K562 (cell line): ENCODE results near the gene GRHL3. TPM values are rescaled to one million over a fixed set of nuclear protein-coding genes. Genes with fewer than 3 reads are reported as not detected.
A peak's percentile ranks its signal among the peaks of the same experiment; 100 is the strongest.

Source experiments
- ATAC-seq: fragments of 200-7000 bp; cut with Tn5 transposase; 3 replicates; pipeline ENCODE4 v1.9.1; 2020; ENCODE audit warnings: moderate library complexity
- BruUV-seq: library from RNA; stranded (reverse); fragments of 400-500 nt; replicated peaks from 2 replicates; lab custom pipeline; 2021; lab: Mats Ljungman, UMichigan
- CTCF ChIA-PET: fragments of 300-600 bp; formaldehyde crosslinking; extraction: SDS; loops from one replicate; lab custom pipeline; 2021; ENCODE audit warnings: low intra/inter-chr PET ratio; lab: Yijun Ruan, JAX
- POLR2A ChIA-PET: fragments of 300-600, 350-650 bp; sonication (Branson Sonifier 250); formaldehyde crosslinking; extraction: SDS; loops from one replicate; lab custom pipeline; 2021; ENCODE audit warnings: antibody characterized with exemption, inconsistent platforms; lab: Yijun Ruan, JAX
- DNase-seq, 4 experiments: peaks; one replicate each; pipeline versions ENCODE4 v3.0.0 to v3.0.0-alpha.2; 2011 to 2018; ENCODE audit warnings: low spot score in 3 of 4, mixed read lengths in 3 of 4; ENCODE audit errors: extremely low read depth in 1 of 4
- FAIRE-seq: peaks from 2 replicates; lab custom pipeline; 2011; peaks lifted over from hg19 to GRCh38; lab: Jason Lieb, UNC
- H2AFZ ChIP-seq: 2 replicates; pipeline ENCODE4 v1.6.0; 2011; ENCODE audit warnings: low read depth, low read length, control low read depth, inconsistent platforms
- H3K27ac ChIP-seq: fragments of 200-600 bp; 3 replicates; pipeline ENCODE4 v1.8.0; 2011; ENCODE audit warnings: low read depth, mild to moderate bottlenecking, control low read depth, inconsistent platforms, low read length, moderate library complexity, mixed read lengths; ENCODE audit errors: extremely low read depth
- H3K27me3 ChIP-seq, 2 experiments: fragments of 300-600 bp in 1 of 2; 2 replicates in 1 of 2; 3 replicates in 1 of 2; pipeline versions ENCODE4 v1.6.0 to v1.8.0; 2011; ENCODE audit warnings: inconsistent platforms in 2 of 2, low read length in 2 of 2, mild to moderate bottlenecking in 1 of 2, mixed read lengths in 1 of 2, moderate library complexity in 1 of 2; ENCODE audit not compliant: control insufficient read depth in 2 of 2, insufficient read depth in 2 of 2
- H3K36me3 ChIP-seq: fragments of 300-600 bp; 3 replicates; pipeline ENCODE4 v1.8.0; 2011; ENCODE audit warnings: mild to moderate bottlenecking, low read length, inconsistent platforms; ENCODE audit not compliant: control insufficient read depth, insufficient read depth
- H3K4me1 ChIP-seq, 2 experiments: fragments of 200-600 bp in 1 of 2; replicated peaks in 1 of 2; 2 replicates in 1 of 2; 3 replicates in 1 of 2; pipeline versions ENCODE4 v1.5.1 to v1.8.0; 2011; ENCODE audit warnings: inconsistent platforms in 2 of 2, low read length in 2 of 2, mild to moderate bottlenecking in 1 of 2, mixed read lengths in 1 of 2, moderate library complexity in 1 of 2; ENCODE audit not compliant: control insufficient read depth in 2 of 2, insufficient read depth in 2 of 2
- H3K4me2 ChIP-seq: 2 replicates; pipeline ENCODE4 v1.6.1; 2011; ENCODE audit warnings: low read length, control low read depth, inconsistent platforms, mixed read lengths; ENCODE audit not compliant: insufficient read depth
- H3K4me3 ChIP-seq: fragments of 200-600 bp; sonication (generic), shearing (Covaris generic); 2 replicates; pipeline ENCODE4 v1.5.1; 2016; ENCODE audit warnings: control low read depth, inconsistent platforms
- H3K79me2 ChIP-seq: fragments of 200-600 bp; 3 replicates; pipeline ENCODE4 v1.8.0; 2011; ENCODE audit warnings: low read length, inconsistent platforms; ENCODE audit not compliant: control insufficient read depth, insufficient read depth
- H3K9ac ChIP-seq, 2 experiments: 2 replicates each; pipeline versions ENCODE4 v1.6.0 to v1.6.1; 2011; ENCODE audit warnings: low read depth in 2 of 2, low read length in 2 of 2, control low read depth in 1 of 2, inconsistent platforms in 1 of 2, mild to moderate bottlenecking in 1 of 2, mixed read lengths in 1 of 2; ENCODE audit not compliant: insufficient read depth in 1 of 2
- H3K9me1 ChIP-seq: one replicate; pipeline ENCODE4 v1.6.0; 2011; ENCODE audit warnings: inconsistent platforms, mild to moderate bottlenecking, low read length, moderate library complexity; ENCODE audit not compliant: control insufficient read depth, insufficient read depth
- H3K9me3 ChIP-seq: replicated peaks from 2 replicates; pipeline ENCODE4 v1.5.1; 2011; ENCODE audit warnings: low read depth, low read length, inconsistent platforms; ENCODE audit not compliant: control insufficient read depth, insufficient read depth
- H4K20me1 ChIP-seq: replicated peaks from 2 replicates; pipeline ENCODE4 v1.6.1; 2011; ENCODE audit warnings: low read length, inconsistent platforms, mixed read lengths; ENCODE audit not compliant: control insufficient read depth, insufficient read depth
- BDP1 ChIP-seq: IDR thresholded peaks from 3 replicates; pipeline ENCODE4 v1.6.1; 2011; ENCODE audit not compliant: insufficient read length, insufficient read depth
- ELF2 ChIP-seq: fragments of 250-450 bp; sonication (Bioruptor Pico); IDR thresholded peaks from 2 replicates; pipeline ENCODE4 v1.5.0; 2021; ENCODE audit warnings: mild to moderate bottlenecking
- NFE2 ChIP-seq: IDR thresholded peaks from 2 replicates; pipeline ENCODE4 v1.6.1; 2014; ENCODE audit warnings: antibody characterized with exemption, low read depth
- PTRF ChIP-seq: fragments of 450-650 bp; IDR thresholded peaks from 2 replicates; pipeline ENCODE4 v1.6.1; 2016; ENCODE audit warnings: mild to moderate bottlenecking, missing genetic modification characterization, missing compliant biosample characterization
- RBM15 ChIP-seq: fragments of 200-400 bp; formaldehyde crosslinking; IDR thresholded peaks from 2 replicates; pipeline ENCODE4 v1.6.1; 2018; ENCODE audit warnings: mild to moderate bottlenecking, low read length, moderate library complexity; ENCODE audit not compliant: insufficient read depth
- RBM25 ChIP-seq: fragments of 200-400 bp; formaldehyde crosslinking; IDR thresholded peaks from 2 replicates; pipeline ENCODE4 v1.6.1; 2018; ENCODE audit warnings: low read length, low read depth, moderate library complexity; ENCODE audit not compliant: severe bottlenecking
- ZNF239 ChIP-seq: fragments of 250-450 bp; sonication (Bioruptor Pico); IDR thresholded peaks from 2 replicates; pipeline ENCODE4 v1.4.0; 2020; ENCODE audit warnings: mild to moderate bottlenecking
- ZNF431 ChIP-seq: sonication (generic); formaldehyde crosslinking; IDR thresholded peaks from 2 replicates; pipeline ENCODE4 v1.8.0; 2022; ENCODE audit warnings: mild to moderate bottlenecking, missing genetic modification reagents
- WGBS: fragments of 100-300 bp; shearing (Covaris generic); methylation state at CpG from one replicate; pipeline ENCODE4 v1.1.6; 2016; ENCODE audit warnings: low coverage, mixed read lengths; ENCODE audit not compliant: insufficient coverage; ENCODE audit errors: missing lambda C conversion rate; 5-methylcytosine and 5-hydroxymethylcytosine counted together
- in situ Hi-C: fragments of 300-500 bp; cut with MboI; formaldehyde crosslinking; loops from 4 replicates; pipeline ENCODE4 v1.15.0; 2018; ENCODE audit warnings: inconsistent platforms, mixed read lengths
- intact Hi-C: fragments of 100-400 bp; cut with micrococcal nuclease; formaldehyde crosslinking; loops from 2 replicates; pipeline ENCODE4 v1.14.2; 2022
- polyA plus RNA-seq, 8 experiments: library from polyadenylated mRNA; depleted of rRNA in 4 of 8; stranded (reverse) in 5 of 8; unstranded in 3 of 8; fragments of >200 nt; fragmentation: Nextera tagmentation in 2 of 8; fragmentation: Illumina TruSeq in 1 of 8; extraction: Ambion mirVana in 2 of 8; extraction: Trizol in 1 of 8; gene quantifications; 2 replicates each; pipeline versions ENCODE4 v1.2.1 to v1.2.3, GENCODE V29; 2011 to 2014; ENCODE audit warnings: inconsistent platforms in 1 of 8, missing spikeins in 1 of 8
- total RNA-seq, 7 experiments: library from RNA; depleted of rRNA in 6 of 7; stranded (reverse); fragments of >200 nt in 6 of 7; fragmentation: Illumina TruSeq in 2 of 7; extraction: Trizol in 2 of 7; gene quantifications; 2 replicates each; pipeline versions ENCODE4 v1.2.1 to v1.2.3, GENCODE V29; 2011 to 2021; ENCODE audit warnings: low replicate concordance in 1 of 7
- TF ChIP-seq, protein P1 (sequence below): fragments of 150-350 bp; conservative IDR thresholded peaks from 2 replicates; pipeline ENCODE4 v1.6.1; 2014; ENCODE audit warnings: low read length
- TF ChIP-seq, protein P2 (sequence below), 2 experiments: fragments of 250-450 bp in 1 of 2; fragments of 450-650 bp in 1 of 2; sonication (Bioruptor Pico) in 1 of 2; IDR thresholded peaks; 2 replicates each; pipeline versions ENCODE4 v1.6.1 to v1.8.0; 2016 to 2021; ENCODE audit warnings: mild to moderate bottlenecking in 2 of 2, moderate library complexity in 2 of 2, missing compliant biosample characterization in 1 of 2, missing genetic modification characterization in 1 of 2

The GRHL3 gene
- total and polyA plus RNA-seq, 9 of the 15 experiments (the other 6 are each of a cell fraction or from before 2014, with no cell fraction given), result 0.01 to 0.04 TPM; not detected in 7

DNA sequence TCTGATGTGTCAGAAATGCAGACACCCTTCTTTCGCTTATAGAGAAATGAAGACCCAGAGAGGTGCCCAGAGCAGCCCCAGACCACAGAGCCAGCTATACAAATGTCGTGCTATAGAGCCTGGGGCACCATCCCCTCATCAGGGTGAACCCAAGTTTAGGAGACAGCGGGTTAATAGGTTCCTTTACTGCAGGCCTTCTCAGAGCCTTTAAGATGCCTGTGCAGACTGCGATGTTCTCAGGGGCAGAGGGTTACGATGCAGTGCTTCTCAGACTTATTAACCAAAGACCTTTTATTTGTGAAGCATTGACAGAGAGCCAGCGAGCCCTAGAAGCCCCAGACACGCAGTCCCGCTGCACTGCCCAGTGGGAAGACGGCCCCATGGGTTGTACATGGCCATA, 47.5 kb downstream of the GRHL3 start:
- Histone ChIP-seq H3K4me3 (no peak overlapping the region), H3K9ac (no peak overlapping the region), H3K27ac (no peak overlapping the region)
- ATAC-seq, result no peak
- in situ Hi-C loops, result no loop called here
- TF ChIP-seq BDP1, result no peak
- peak; percentile 48 for TF ChIP-seq RBM25
- TF ChIP-seq PTRF, result no peak
- no peak for TF ChIP-seq RBM15
- TF ChIP-seq, protein P1, sequence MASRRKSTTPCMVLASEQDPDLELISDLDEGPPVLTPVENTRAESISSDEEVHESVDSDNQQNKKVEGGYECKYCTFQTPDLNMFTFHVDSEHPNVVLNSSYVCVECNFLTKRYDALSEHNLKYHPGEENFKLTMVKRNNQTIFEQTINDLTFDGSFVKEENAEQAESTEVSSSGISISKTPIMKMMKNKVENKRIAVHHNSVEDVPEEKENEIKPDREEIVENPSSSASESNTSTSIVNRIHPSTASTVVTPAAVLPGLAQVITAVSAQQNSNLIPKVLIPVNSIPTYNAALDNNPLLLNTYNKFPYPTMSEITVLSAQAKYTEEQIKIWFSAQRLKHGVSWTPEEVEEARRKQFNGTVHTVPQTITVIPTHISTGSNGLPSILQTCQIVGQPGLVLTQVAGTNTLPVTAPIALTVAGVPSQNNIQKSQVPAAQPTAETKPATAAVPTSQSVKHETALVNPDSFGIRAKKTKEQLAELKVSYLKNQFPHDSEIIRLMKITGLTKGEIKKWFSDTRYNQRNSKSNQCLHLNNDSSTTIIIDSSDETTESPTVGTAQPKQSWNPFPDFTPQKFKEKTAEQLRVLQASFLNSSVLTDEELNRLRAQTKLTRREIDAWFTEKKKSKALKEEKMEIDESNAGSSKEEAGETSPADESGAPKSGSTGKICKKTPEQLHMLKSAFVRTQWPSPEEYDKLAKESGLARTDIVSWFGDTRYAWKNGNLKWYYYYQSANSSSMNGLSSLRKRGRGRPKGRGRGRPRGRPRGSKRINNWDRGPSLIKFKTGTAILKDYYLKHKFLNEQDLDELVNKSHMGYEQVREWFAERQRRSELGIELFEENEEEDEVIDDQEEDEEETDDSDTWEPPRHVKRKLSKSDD, result no peak
- TF ChIP-seq ELF2 (CRISPR knock-in tag), result no peak
- TF ChIP-seq ZNF431 (CRISPR knock-in tag), result no peak
- TF ChIP-seq ZNF239, result peak; percentile 97
- TF ChIP-seq NFE2, result no peak
- TF ChIP-seq, protein P2, sequence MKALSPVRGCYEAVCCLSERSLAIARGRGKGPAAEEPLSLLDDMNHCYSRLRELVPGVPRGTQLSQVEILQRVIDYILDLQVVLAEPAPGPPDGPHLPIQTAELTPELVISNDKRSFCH (CRISPR knock-in tag; IDR thresholded peaks at IDR 0.05), result no peak
- TF ChIP-seq, protein P2 (tag; IDR thresholded peaks at IDR 0.05), result no peak
- TF ChIP-seq, all 486 proteins: peak for 2
- no peak overlapping the region for H2AFZ ChIP-seq
- H3K27me3 ChIP-seq, result peaks cover 4 to 50% of the 10 kb centered on the region in 2 experiments; a peak in 4 of 5 replicates
- FAIRE-seq (no peak), DNase-seq (no peak)
- ChIA-PET CTCF (no interaction called here), POLR2A (interaction anchor here (0.8 to 1.8 kb wide), 3 partner anchors 17 to 24 kb away, joined by 3 to 5 read pairs (median 3); no protein-coding TSS in a partner anchor)
- H3K4me1 ChIP-seq, result peaks cover 0 to 8% of the 10 kb centered on the region in 2 experiments; a peak in 2 of 5 replicates
- intact Hi-C loops, result no loop called here
- H4K20me1 ChIP-seq, result peaks cover 14% of the 10 kb centered on the region
- H3K79me2 ChIP-seq, result no peaks in the 10 kb centered on the region
- H3K9me3 ChIP-seq, result no peaks in the 10 kb centered on the region
- BruUV-seq, result no TSS peak
- H3K9me1 ChIP-seq, result peaks cover 2% of the 10 kb centered on the region
- no peak overlapping the region for H3K4me2 ChIP-seq
- H3K36me3 ChIP-seq, result no peaks in the 10 kb centered on the region
- WGBS, result 33% methylated on average over 9 of the region's 9 CpGs
